DND-41 (cell line): ENCODE results near the gene NDUFC2.

Source experiments
- ATAC-seq: fragments of 200-7000 bp; cut with Tn5 transposase; 3 replicates; pipeline ENCODE4 v1.9.1; 2021; ENCODE audit warnings: low read depth; ENCODE audit not compliant: insufficient read depth
- DNase-seq: peaks from one replicate; pipeline ENCODE4 v3.0.0-alpha.2; 2020
- H2AFZ ChIP-seq: 2 replicates; pipeline ENCODE4 v1.6.0; 2012; ENCODE audit warnings: low read depth, low read length
- H3K27ac ChIP-seq: 2 replicates; pipeline ENCODE4 v1.5.1; 2012; ENCODE audit warnings: low read length, inconsistent platforms
- H3K27me3 ChIP-seq: fragments of 200-600 bp; sonication (generic); 2 replicates; pipeline ENCODE4 v1.6.0; 2012; ENCODE audit warnings: low read length, mild to moderate bottlenecking, inconsistent platforms; ENCODE audit not compliant: insufficient read depth, poor library complexity
- H3K36me3 ChIP-seq: 2 replicates; pipeline ENCODE4 v1.5.1; 2012; ENCODE audit warnings: low read length, inconsistent platforms; ENCODE audit not compliant: insufficient read depth
- H3K4me1 ChIP-seq: 2 replicates; pipeline ENCODE4 v1.5.1; 2012; ENCODE audit warnings: mild to moderate bottlenecking, low read length; ENCODE audit not compliant: insufficient read depth
- H3K4me2 ChIP-seq: 2 replicates; pipeline ENCODE4 v1.6.0; 2012; ENCODE audit warnings: mild to moderate bottlenecking, moderate library complexity, low read length, inconsistent platforms; ENCODE audit not compliant: insufficient read depth
- H3K4me3 ChIP-seq, 2 experiments: fragments of 200-600 bp in 1 of 2; shearing (Covaris generic) in 1 of 2; 2 replicates each; pipeline ENCODE4 v1.5.1; 2012 to 2016; ENCODE audit warnings: inconsistent platforms in 2 of 2, low read length in 2 of 2, mild to moderate bottlenecking in 2 of 2, low read depth in 1 of 2, moderate library complexity in 1 of 2
- H3K79me2 ChIP-seq: 2 replicates; pipeline ENCODE4 v1.6.0; 2012; ENCODE audit warnings: low read length, inconsistent platforms; ENCODE audit not compliant: insufficient read depth
- H3K9ac ChIP-seq: 2 replicates; pipeline ENCODE4 v1.6.0; 2012; ENCODE audit warnings: low read depth, mild to moderate bottlenecking, inconsistent platforms, low read length, moderate library complexity
- H3K9me3 ChIP-seq: 2 replicates; pipeline ENCODE4 v1.5.1; 2012; ENCODE audit warnings: low read length, moderate library complexity, mild to moderate bottlenecking, inconsistent platforms; ENCODE audit not compliant: insufficient read depth, severe bottlenecking
- H4K20me1 ChIP-seq: 2 replicates; pipeline ENCODE4 v1.6.0; 2012; ENCODE audit warnings: low read length; ENCODE audit not compliant: insufficient read depth
- CTCF ChIP-seq: IDR thresholded peaks from 2 replicates; pipeline ENCODE4 v1.5.1; 2012; ENCODE audit warnings: borderline replicate concordance, low read length, moderate library complexity, mild to moderate bottlenecking; ENCODE audit not compliant: poor library complexity, severe bottlenecking; ENCODE audit errors: extremely low read depth
- EZH2 ChIP-seq: IDR thresholded peaks from 3 replicates; pipeline ENCODE4 v1.6.1; 2012; ENCODE audit warnings: borderline replicate concordance, low read depth, mild to moderate bottlenecking, moderate library complexity, low read length, inconsistent platforms; ENCODE audit not compliant: severe bottlenecking

NDUFC2 gene

GRCh38 chr11:78072455-78072854, 7.2 kb downstream of the NDUFC2 start:
- Histone ChIP-seq H2AFZ (no peak overlapping the region), H3K36me3 (peaks cover 68% of the 10 kb centered on the region), H3K4me3 (no peak overlapping the region), H3K4me1 (peaks cover 23% of the 10 kb centered on the region), H3K9me3 (no peaks in the 10 kb centered on the region), H3K4me2 (no peak overlapping the region), H3K27me3 (no peaks in the 10 kb centered on the region), H3K79me2 (peaks cover 70% of the 10 kb centered on the region), H3K27ac (no peak overlapping the region), H3K9ac (no peak overlapping the region), H4K20me1 (peaks cover 22% of the 10 kb centered on the region)
- no peak for TF ChIP-seq CTCF
- TF ChIP-seq EZH2, result no peak
- no peak for DNase-seq
- no peak for ATAC-seq

- no peak overlapping the region for H3K4me2 ChIP-seq
- TF ChIP-seq CTCF, result no peak
- TF ChIP-seq EZH2, result no peak
Measured at GRCh38 chr11:78071717-78072116, 7.9 kb downstream of the NDUFC2 start.

GRCh38 chr11:78070621-78071020, 9.0 kb downstream of the NDUFC2 start:
- ATAC-seq (no peak), DNase-seq (no peak)
- H3K27me3 ChIP-seq, result no peaks in the 10 kb centered on the region
- TF ChIP-seq CTCF (no peak), EZH2 (no peak)
- no peak overlapping the region for H2AFZ ChIP-seq
- H3K9me3 ChIP-seq, result no peaks in the 10 kb centered on the region
- H3K4me2 ChIP-seq, result no peak overlapping the region
- no peak overlapping the region for H3K9ac ChIP-seq
- peaks cover 8% of the 10 kb centered on the region for H3K4me1 ChIP-seq
- H3K4me3 ChIP-seq, result no peak overlapping the region
- H3K27ac ChIP-seq, result no peak overlapping the region
- H3K79me2 ChIP-seq, result peaks cover 52% of the 10 kb centered on the region
- peaks cover 60% of the 10 kb centered on the region for H3K36me3 ChIP-seq
- peaks cover 13% of the 10 kb centered on the region; the same call in 1 of the 2 replicates for H4K20me1 ChIP-seq

More at GRCh38 chr11:78071717-78072116, 7.9 kb downstream of the NDUFC2 start:
- H3K4me1 ChIP-seq, result peaks cover 16% of the 10 kb centered on the region
- ATAC-seq (no peak), DNase-seq (no peak)
- H3K4me3 ChIP-seq, result no peak overlapping the region
- no peak overlapping the region for H2AFZ ChIP-seq
- H4K20me1 ChIP-seq, result peaks cover 19% of the 10 kb centered on the region
- no peaks in the 10 kb centered on the region for H3K9me3 ChIP-seq
- H3K36me3 ChIP-seq, result peaks cover 67% of the 10 kb centered on the region
- no peak overlapping the region for H3K9ac ChIP-seq
- no peaks in the 10 kb centered on the region for H3K27me3 ChIP-seq
- no peak overlapping the region for H3K27ac ChIP-seq
- peaks cover 62% of the 10 kb centered on the region for H3K79me2 ChIP-seq

GRCh38 chr11:78069465-78069864, 10.2 kb downstream of the NDUFC2 start:
- peaks cover 41% of the 10 kb centered on the region for H3K79me2 ChIP-seq
- no peak overlapping the region for H2AFZ ChIP-seq
- peaks cover 56% of the 10 kb centered on the region for H3K36me3 ChIP-seq
- no peak overlapping the region for H3K4me3 ChIP-seq
- H3K9ac ChIP-seq, result no peak overlapping the region
- ATAC-seq, result no peak
- peaks cover 8% of the 10 kb centered on the region; the same call in 1 of the 2 replicates for H4K20me1 ChIP-seq
- TF ChIP-seq EZH2 (no peak), CTCF (no peak)
- H3K9me3 ChIP-seq, result no peaks in the 10 kb centered on the region
- no peak overlapping the region for H3K27ac ChIP-seq
- no peaks in the 10 kb centered on the region for H3K27me3 ChIP-seq
- no peak for DNase-seq
- no peaks in the 10 kb centered on the region for H3K4me1 ChIP-seq
- no peak overlapping the region for H3K4me2 ChIP-seq
